IPS-NIHi11 (cell line): ENCODE measurements around the gene SPACA7.
"Not testable (repeated sequence)": the region's sequence is repeated elsewhere in the genome, so short reads cannot be mapped to it uniquely, and the experiment has no call there.

Experiments
- DNase-seq: peaks from one replicate; pipeline ENCODE4 v3.0.0; 2012; ENCODE audit warnings: mixed read lengths, low spot score

Gene SPACA7

GRCh38 chr13:112350300-112350699, 25.9 kb upstream of the SPACA7 start:
- DNase-seq: no peak

GRCh38 chr13:112351825-112352224, 24.3 kb upstream of the SPACA7 start:
- DNase-seq: no peak

GRCh38 chr13:112353856-112354255, 22.3 kb upstream of the SPACA7 start:
- no peak for DNase-seq

GRCh38 chr13:112354330-112355273, 21.6 kb upstream of the SPACA7 start:
- no peak for DNase-seq

- DNase-seq: no peak
Measured at GRCh38 chr13:112355274-112355838, 20.8 kb upstream of the SPACA7 start.

- DNase-seq: no peak
Measured at GRCh38 chr13:112356190-112356589, 20.0 kb upstream of the SPACA7 start.

- DNase-seq: no peak
Measured at GRCh38 chr13:112358156-112358555, 18.0 kb upstream of the SPACA7 start.

GRCh38 chr13:112362021-112362420, 14.1 kb upstream of the SPACA7 start:
- DNase-seq: no peak

GRCh38 chr13:112363867-112364528, 12.2 kb upstream of the SPACA7 start:
- no peak for DNase-seq

- DNase-seq: no peak
Measured at GRCh38 chr13:112366907-112367646, 9.1 kb upstream of the SPACA7 start.

- DNase-seq: no peak
Measured at GRCh38 chr13:112368883-112369282, 7.3 kb upstream of the SPACA7 start.

- no peak for DNase-seq
Measured at GRCh38 chr13:112370311-112370710, 5.8 kb upstream of the SPACA7 start.

- DNase-seq: no peak
Measured at GRCh38 chr13:112374271-112374670, 1.9 kb upstream of the SPACA7 start.

- DNase-seq: no peak
Measured at GRCh38 chr13:112391746-112392145, 15.6 kb downstream of the SPACA7 start.

GRCh38 chr13:112392719-112393118, 16.6 kb downstream of the SPACA7 start:
- DNase-seq: peak; percentile 21

GRCh38 chr13:112395022-112395421, 18.9 kb downstream of the SPACA7 start:
- not testable (repeated sequence) for DNase-seq

- not testable (repeated sequence) for DNase-seq
Measured at GRCh38 chr13:112395941-112396340, 19.8 kb downstream of the SPACA7 start.

GRCh38 chr13:112397108-112397507, 21.0 kb downstream of the SPACA7 start:
- no peak for DNase-seq

GRCh38 chr13:112398347-112398746, 22.2 kb downstream of the SPACA7 start:
- DNase-seq: not testable (repeated sequence)

GRCh38 chr13:112409828-112410227, 33.7 kb downstream of the SPACA7 start:
- DNase-seq: not testable (repeated sequence)

- DNase-seq: no peak
Measured at GRCh38 chr13:112416647-112417046, 40.5 kb downstream of the SPACA7 start.

GRCh38 chr13:112417079-112417478, 40.9 kb downstream of the SPACA7 start:
- DNase-seq: no peak
